Measurements from ENCODE around the gene SSBP3.
"Not testable (repeated sequence)": the region's sequence is repeated elsewhere in the genome, so short reads cannot be mapped to it uniquely, and the experiment has no call there.

DNA sequence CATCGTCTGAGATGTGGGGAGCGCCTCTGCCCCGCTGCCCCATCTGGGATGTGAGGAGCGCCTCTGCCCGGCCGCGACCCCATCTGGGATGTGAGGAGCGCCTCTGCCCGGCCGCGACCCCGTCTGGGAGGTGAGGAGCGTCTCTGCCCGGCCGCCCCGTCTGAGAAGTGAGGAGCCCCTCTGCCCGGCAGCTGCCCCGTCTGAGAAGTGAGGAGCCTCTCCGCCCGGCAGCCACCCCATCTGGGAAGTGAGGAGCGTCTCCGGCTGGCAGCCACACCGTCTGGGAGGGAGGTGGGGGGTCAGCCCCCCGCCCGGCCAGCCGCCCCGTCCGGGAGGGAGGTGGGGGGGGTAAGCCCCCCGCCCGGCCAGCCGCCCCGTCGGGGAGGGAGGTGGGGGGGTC is 173.0 kb downstream of the SSBP3 start:
- TF ChIP-seq YY1 (IDR thresholded peaks at IDR 0.05; ENCODE audit: insufficient read depth, insufficient read length); ZNF274 (IDR thresholded peaks at IDR 0.05; ENCODE audit: low read depth, low read length); SUZ12 (IDR thresholded peaks at IDR 0.05; ENCODE audit: extremely low read depth, insufficient read depth, insufficient read length): not testable (repeated sequence)
